SW 1271 (cell line): ENCODE results near the gene CD248.
"Not testable (repeated sequence)": the region's sequence is repeated elsewhere in the genome, so short reads cannot be mapped to it uniquely, and the experiment has no call there.

Experiments used
- DNase-seq, 2 experiments: peaks; one replicate each; lab custom pipeline; 2025; lab: John Stamatoyannopoulos, UW

Gene CD248

DNA sequence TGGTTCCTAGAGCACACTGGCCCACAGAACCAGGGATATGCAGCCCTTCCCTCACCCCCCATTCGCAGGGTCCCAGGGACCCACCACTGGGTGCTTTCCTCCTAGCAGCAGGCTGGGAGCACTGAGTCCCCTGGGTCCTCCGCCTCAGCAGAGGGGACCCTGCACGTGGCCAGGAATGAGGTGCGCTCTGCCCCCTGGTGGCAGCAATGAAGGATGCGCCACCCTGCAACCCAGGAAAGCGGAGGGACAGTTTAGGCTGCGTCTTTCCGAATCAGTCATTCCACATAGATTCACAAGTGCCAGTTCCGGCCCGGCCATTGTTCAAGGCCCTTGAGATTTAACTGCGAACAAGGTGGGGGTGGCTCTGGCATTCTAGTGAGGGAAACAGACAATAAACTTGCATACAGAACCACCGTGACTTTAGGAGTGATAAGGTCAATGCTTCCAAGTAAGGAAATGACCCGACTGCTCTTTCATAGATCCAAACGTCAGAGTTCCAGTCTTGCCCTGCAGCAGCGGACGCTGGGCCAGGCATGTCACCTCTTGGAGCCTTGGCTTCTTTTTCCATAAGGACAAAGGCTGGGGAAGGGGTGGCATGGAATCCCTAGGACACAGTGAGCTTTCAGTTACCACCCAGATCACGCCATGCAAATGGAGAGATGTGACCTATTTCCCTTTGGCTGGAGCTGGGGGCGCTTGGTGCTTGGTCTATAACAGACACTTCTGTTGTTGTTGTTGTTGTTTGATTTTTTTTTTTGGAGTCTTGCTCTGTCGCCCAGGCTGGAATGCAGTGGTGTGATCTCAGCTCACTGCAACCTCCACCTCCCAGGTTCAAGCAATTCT lies 11.7 kb upstream of the CD248 start:
- DNase-seq: peak; percentile 66 to 78

DNA sequence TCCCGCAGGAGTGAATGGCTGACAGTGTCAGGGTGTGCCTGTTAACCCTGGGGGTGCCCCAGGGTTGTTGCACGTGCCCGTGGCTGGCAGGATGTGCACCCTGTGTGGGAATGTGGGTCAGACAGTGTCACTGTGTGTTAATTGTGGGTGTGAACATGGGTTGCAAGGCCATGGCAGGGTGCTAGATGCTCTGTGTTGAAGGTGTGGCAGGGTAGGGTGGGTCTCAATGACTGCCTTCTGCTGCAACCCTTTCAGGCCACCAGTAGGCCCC lies 11.1 kb upstream of the CD248 start:
- DNase-seq: no peak

DNA sequence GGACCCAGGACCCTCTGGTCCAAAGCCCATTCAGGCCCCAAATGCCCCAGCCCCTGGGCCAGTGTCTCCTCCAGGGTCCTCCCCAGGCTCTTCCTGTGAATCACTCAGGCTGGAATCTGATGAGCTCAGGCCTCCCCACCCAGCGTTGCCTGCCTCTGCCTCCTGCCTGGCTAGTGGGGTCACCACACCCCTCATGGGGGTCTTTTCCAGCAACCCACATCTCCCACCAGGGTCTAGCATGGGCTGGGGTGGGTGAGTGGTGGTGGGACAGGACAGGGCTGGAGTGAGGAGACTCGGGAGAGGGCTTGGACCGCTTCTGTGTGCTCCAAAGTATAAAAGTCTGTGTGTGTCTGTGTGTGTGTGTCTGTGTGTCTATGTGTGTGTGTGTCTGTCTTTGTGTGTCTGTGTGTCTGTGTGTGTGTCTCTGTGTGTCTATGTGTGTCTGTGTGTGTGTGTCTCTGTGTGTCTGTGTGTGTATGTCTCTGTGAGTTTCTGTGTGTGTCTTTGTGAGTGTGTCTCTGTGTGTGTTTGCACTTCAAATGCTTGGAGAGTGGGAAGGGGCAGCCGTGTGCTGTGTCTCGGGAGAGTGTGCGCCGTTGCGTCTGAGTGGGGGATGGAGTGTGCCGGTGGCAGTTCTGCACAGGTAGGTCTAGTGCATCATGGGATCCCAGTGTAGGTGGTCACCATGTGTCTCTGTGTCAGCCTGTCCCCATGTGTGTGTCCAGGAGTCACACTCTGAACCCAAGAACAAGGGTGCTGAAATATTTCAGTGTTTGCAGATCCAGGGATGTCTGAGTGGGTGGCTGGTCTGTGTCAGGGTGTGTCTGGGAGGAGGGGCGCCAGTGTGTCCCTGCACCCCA lies 10.6 kb upstream of the CD248 start:
- peak in 1 of 2 experiments; percentile 22 for DNase-seq

DNA sequence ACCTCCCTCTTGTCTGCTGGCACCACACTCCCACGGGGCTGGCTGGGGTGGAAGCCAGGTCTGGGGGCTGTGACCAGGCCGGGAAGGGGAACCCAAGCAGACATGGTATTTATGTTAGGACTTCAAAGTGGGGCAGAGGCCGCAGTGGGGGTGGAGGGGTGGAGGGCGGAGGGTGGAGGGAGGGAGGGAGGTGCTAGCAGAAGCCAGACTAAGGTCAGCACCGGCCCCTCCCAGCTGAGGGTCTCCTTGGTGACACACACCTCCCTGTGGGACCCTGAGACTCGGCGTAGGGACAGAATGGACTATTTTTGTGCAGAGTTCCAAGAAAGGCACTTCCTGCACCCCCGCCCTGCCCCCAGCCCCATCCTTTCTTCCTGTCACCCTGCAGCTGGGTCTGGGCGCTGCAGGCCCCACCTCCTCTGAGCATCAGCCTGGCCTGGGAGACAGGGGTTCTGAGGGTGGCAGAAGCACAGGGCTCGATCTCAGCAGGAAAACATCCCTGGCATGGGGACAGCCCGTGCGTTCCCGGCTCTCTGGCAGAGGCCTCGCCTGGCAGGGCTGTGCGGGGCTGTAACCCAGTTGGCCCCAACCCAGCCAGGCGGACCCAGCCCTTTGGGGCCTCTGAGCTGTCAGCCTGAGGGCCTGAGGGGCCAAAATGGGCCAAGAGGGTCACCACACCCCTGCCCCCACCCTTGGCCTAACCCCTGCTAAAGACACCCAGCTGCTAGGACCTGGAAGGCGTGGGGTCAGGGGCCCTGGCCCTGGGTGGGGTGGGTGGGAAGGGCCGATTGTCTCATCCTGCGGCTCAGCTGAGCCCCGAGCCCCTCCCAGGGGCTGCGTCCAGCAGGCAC lies 9.6 kb upstream of the CD248 start:
- DNase-seq: peak in 1 of 2 experiments; percentile 31

DNA sequence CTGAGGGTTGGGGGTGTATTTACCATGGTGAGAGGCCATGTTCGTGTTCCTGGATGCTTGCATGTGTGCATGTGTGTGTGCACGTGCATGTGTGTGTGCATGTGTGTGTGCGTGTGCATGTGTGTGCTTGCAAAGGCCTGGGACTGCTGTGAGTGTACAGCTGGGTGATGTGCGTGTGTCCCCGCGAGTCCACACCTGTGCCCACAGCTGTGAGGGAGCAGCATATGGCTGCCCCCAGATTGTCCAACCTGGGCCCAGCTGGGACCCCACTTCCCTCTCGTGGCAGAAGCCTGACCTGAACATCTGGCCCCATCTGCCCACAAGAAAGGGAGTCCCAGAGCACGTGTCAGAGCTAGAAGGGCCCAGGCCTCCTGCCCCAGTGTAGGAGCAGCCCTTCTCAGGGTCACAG lies 8.4 kb upstream of the CD248 start:
- no peak for DNase-seq

DNA sequence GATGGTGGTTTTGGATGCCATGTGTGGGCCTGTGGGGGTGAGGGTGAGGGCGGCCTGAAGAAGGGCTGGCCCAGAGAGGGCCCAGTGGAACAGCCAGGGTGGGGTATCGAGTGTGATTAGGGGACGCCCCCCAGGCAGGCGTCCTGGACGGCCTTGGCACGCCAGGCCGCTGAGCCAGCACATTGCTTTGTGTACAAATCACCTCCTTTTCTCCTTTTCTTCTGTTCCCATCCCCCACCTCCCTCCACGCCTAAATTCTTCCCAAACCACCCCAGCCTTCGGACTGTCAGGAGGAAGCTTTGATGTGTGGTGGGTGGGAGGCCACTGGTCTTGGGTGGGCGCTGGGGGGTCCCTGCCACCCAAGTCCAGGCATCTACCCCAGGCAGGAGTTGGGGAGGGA lies 7.8 kb upstream of the CD248 start:
- no peak for DNase-seq

DNA sequence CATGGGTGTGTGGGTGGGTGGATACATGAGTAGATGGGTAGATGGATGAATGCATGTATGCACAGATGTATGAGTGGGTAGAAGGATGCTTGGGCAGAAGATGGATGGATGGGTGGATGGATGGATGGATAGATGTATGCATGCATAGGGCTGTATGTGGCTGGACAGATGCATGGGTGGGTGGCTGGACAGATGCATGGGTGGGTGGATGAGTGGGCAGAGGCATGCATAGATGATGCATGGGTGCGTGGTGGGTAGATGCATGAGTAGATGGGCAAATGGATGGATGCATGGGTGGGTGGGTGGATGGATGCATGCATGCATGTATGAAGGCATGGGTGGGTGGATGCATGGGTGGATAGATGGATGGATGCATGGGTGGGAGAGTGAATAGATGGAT lies 6.8 kb upstream of the CD248 start:
- DNase-seq: no peak

DNA sequence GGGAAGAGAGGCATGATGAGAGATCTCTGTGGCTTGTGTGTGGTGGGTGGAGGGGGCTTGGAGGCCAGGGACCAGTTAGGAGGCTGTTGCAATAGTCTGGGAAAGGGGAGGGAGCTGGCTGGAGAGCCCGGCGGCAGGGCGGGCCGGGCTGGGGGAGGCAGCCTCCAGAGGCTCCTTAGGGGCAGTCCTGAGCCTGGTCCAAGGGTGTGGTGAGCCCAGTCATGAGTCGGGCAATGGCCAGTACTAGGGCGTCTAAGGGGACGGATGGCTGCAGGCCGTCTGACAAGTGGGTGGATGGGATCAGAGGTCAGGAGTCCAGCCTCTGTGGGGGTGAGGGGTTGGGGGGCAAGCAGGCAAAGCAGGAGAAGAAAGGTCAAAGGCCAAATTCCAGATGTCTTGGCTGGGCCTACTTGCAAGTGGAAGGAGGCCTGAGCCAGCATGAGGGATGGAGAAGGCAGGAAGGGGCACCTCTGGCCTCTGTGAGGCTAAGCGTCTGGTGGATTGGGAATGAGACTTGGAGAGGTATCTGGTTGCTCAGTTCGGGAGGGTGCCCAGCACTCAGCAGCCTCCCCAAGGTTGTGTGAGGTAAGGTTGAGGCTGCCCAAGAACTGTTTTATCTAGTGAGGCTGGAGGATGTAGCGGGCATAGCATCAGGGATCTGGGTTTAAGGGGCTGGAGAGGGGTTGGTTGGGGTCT lies 6.0 kb upstream of the CD248 start:
- DNase-seq: no peak

DNA sequence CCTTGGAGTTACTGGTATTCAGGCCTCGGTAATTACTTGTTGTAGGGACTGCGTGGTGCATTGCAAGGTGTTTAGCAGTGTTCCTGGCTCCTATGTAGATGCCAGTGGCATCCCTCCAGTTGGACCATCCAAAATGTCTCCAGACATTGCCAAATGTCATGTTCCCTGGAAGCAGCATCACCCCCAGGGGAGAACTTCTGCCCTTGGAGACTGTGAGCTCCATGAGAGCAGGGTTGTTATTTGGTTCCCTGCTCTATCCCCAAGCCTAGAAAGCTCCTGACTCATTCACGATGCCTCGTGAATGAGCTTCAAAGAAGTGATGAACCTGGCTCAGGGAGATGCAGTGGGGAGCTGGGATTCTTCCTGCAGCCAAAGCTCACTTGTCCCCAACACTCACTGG lies 4.8 kb upstream of the CD248 start:
- DNase-seq: no peak

DNA sequence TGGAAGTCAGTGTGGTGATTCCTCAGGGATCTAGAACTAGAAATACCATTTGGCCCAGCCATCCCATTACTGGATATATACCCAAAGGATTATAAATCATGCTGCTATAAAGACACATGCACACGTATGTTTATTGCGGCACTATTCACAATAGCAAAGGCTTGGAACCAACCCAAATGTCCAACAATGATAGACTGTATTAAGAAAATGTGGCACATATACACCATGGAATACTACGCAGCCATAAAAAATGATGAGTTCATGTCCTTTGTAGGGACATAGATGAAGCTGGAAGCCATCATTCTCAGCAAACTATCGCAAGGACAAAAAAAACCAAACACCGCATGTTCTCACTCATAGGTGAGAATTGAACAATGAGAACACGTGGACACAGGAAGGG lies 3.9 kb upstream of the CD248 start:
- DNase-seq: not testable (repeated sequence)

DNA sequence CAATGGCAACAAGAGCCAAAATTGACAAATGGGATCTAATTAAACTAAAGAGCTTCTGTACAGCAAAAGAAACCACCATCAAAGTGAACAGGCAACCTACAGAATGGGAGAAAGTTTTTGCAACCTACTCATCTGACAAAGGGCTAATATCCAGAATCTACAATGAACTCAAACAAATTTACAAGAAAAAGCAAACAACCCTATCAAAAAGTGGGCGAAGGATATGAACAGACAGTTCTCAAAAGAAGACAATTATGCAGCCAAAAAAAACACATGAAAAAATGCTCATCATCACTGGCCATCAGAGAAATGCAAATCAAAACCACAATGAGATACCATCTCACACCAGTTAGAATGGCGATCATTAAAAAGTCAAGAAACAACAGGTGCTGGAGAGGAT lies 3.4 kb upstream of the CD248 start:
- not testable (repeated sequence) for DNase-seq

DNA sequence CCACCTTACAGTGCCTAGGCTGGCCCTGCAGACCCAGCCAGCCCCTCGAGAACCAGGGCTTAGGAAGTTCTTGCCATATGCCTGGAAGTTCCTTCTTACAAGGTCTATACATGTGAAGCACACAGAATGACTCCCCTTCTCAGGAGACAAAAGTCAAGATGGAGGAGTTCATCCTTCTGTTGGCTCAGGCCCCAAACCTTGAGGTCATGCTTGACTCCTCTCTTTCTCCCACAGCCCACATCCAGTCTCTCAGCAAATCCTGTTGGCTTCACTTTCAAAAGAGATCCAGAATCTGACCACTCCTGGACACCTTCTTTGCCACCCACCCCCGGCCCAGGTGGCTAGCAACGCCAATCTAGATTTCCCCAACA lies 1.7 kb upstream of the CD248 start:
- DNase-seq: no peak

DNA sequence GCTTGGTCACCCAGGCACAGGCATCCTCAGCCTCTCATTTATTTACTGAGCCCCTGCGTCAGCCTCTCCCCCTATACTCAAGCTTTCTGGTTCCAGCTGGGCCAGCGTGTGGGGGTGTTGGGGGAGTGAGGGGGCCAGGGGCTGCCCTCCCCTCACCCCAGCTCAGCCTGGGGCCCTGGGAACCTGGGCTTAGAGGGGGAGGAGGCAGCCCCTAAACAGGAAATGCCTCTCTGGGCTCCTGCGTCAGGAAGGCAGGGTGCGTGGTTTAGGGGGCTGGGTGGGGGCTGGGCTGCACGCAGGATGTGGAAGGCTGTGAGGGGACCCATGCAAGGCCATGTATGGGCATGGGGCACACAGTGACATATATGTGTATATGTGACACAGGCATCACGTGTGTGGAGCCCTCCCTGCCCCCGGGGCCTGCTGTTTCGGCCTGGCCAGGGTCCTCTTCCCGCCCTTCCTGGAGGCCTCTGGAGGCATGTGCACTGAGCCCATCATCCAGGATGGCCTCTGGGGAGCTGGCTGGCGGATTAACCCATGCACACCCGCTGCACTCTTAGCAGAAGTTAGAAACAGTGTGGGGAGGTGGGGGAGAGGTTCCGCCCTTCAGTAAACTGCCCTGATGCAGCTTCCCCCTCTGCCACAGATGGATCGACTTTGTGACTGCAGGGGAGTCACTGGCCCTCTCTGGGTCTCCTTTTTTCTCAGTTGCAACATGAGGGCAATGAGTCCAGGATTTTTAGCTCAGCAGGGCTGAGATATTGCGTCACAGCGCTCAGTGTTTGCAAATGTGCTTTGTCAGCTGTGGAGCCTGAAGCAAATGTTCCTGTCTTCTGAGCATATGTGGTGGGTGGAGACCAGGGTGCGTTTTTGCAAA lies 1.1 kb upstream of the CD248 start:
- no peak for DNase-seq

DNA sequence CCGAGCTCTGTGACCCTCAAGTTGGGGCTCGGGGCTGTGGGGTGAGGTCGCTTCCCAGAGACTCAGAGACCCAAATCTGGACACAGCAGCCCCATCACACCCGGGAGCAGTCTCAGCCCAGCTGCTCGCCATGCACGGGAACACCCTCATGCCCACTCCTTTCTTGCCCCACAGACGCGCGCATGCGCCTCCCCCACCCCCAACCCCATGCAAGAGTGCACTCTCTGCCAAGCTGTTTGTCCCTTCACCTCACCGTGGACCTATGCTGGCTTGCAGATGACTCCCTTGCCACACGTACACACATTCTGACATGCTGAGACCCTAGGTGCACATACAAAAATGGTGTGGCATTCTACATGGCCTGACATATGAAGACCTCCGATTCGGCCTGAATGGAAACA lies 478 bp upstream of the CD248 start:
- DNase-seq: no peak

DNA sequence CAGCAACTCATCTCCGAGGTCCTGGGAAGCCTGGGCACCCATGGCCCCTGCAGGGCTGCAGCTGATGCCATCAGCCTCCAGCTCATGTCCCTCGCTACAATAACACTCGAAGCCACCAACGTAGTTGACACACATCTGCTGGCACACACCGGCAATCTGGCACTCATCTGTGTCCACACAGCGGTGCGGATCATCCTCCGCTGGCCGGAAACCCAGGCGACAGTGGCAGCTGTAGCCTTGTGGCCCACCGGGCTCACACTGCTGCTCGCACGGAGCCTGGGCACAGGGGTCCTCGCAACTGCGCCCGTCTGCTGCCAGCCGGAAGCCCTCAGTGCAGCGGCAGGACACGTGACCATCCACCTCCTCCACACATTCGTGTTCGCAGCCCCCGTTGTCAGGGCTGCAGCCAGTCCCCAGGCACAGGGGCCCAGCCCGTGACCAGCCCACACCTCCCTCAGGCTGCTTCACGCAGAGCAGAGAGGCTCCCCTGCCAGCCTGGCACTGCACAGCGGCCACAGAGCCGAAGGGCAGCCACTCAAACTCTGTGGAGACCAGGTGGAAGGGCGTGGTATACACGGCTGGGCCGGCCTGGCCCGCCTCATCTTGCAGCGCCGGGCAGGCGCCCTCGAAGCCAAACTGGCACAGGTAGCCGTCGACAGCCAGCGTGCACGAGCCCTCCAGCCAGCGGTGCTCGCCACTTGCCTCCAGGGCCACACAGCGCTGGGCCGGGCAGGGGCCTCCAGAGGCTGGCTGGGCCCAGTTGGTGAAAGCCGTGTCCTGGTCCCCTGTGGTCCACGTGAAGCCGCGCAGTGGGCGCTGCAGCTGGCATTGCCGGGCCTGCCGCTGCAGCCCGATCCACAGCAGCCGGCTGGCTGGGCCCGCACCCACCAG lies 678 bp downstream of the CD248 start:
- no peak for DNase-seq

DNA sequence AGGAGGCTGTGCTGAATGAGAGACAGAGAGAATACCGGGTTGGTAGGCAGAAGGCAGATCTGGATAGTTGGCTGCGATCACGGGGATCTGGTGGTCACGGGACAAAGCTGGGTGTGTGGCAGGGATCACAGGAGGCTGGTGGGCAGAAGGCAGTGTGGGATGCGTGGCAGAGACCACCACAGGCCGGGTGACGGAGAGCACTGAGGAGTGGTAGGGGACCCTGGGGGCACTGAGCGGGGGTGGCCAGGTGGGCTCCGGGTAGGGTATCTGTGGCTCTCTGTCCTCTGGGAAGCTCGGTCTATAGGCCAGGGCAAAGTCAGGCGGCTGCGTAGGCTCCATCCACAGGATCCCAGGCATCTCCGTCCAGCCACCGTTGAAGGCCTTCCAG lies 1.4 kb downstream of the CD248 start:
- DNase-seq: no peak

DNA sequence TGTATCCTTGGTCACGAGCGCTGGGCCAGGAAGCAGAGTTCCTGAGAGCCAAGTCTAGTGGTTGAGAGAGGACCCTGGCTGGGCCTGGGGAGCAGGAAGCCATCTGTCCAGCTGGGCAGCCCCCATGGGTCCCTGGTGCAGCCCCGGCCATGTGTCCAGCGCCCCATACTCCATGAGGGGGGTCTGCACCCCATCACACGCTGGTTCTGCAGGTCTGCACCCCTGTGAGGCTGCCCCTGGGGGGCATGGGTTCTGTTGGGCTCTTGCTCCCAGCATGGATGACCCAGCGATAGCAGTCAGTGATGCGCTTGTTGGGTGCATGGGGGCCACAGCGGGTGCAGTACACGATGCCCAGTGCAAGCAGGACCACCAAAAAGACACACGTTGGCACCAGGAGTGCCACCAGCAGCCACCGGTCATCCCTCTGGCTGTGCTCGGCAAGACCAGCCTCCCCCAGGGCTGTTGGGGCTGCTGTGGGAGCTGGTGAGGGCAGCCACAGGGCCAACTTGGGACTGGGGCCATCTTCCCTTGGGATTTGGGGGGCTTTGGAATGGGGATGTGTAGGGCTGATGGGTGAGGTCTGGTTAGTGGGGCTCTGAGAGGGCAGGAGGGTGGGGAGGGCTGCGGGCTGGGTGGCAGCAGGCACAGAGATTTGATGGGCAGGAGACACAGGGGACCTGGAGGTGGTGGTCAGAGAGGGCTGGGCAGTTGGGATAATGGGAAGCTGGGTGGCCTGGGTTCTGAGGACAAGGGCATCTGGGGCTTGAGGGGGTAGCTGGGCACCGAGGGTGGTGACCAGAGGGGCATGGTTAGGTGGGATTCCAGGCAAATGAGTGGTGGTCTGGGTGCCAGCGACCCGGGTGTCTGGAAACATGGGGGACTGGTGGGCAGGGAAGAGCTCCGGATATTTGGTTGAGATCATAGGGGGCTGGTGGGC lies 2.0 kb downstream of the CD248 start:
- no peak for DNase-seq

DNA sequence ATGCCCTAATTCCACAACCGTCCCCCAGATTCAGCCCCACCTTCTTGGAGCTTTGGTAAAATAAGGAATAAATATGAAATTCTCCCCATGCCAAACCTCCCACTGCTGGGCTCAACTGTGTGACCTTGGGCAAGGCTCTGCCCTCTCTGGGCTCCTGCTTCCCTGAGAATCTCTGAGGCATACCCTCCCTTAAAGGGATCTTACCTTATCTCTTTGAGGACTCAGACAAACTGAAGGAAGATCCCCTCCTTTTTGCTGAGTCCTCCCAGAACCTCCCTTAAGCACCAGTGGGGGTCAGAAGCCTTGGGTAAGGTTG lies 2.7 kb downstream of the CD248 start:
- no peak for DNase-seq
